H1 (cell line): ENCODE data around the gene ARF3. TPM values are rescaled to one million over a fixed set of nuclear protein-coding genes. Genes with fewer than 3 reads are reported as not detected.

Experiments used
- ATF2 ChIP-seq: IDR thresholded peaks from 2 replicates; pipeline ENCODE4 v1.6.1; 2012; ENCODE audit warnings: low read length, inconsistent platforms
- ATF3 ChIP-seq: IDR thresholded peaks from 2 replicates; pipeline ENCODE4 v1.6.1; 2011; ENCODE audit warnings: low read depth, mild to moderate bottlenecking, low read length; ENCODE audit not compliant: insufficient read depth
- CBX5 ChIP-seq: fragments of 300-800, 300-1000 bp; sonication (generic); IDR thresholded peaks from 2 replicates; pipeline ENCODE4 v1.7.1; 2016; ENCODE audit warnings: antibody characterized with exemption, low read length, low read depth
- CBX8 ChIP-seq: fragments of 300-800, 300-1000 bp; sonication (generic); IDR thresholded peaks from 2 replicates; pipeline ENCODE4 v1.7.1; 2016; ENCODE audit warnings: low read depth, low read length, borderline replicate concordance
- CHD1 ChIP-seq: IDR thresholded peaks from 2 replicates; pipeline ENCODE4 v1.6.1; 2012; ENCODE audit warnings: low read depth, low read length, improper control_type of control experiment
- CREB1 ChIP-seq: IDR thresholded peaks from 2 replicates; pipeline ENCODE4 v1.6.1; 2012; ENCODE audit warnings: inconsistent platforms
- CTCF ChIP-seq, 3 experiments: IDR thresholded peaks; 1 replicate in 2 of 3; 2 replicates in 1 of 3; pipeline versions ENCODE4 v1.5.1 to v1.6.1; 2011; ENCODE audit warnings: low read length in 3 of 3, mild to moderate bottlenecking in 3 of 3, inconsistent platforms in 2 of 3, low read depth in 1 of 3, moderate library complexity in 1 of 3; ENCODE audit not compliant: insufficient read depth in 1 of 3; ENCODE audit errors: control extremely low read depth in 1 of 3
- EP300 ChIP-seq, 2 experiments: IDR thresholded peaks; 1 replicate in 1 of 2; 2 replicates in 1 of 2; pipeline ENCODE4 v1.6.1; 2011 to 2012; ENCODE audit warnings: low read depth in 2 of 2, low read length in 2 of 2, mild to moderate bottlenecking in 2 of 2, borderline replicate concordance in 1 of 2, inconsistent platforms in 1 of 2, moderate library complexity in 1 of 2
- GABPA ChIP-seq: IDR thresholded peaks from 2 replicates; pipeline ENCODE4 v1.6.1; 2011; ENCODE audit warnings: mild to moderate bottlenecking, low read length, moderate library complexity, borderline replicate concordance; ENCODE audit not compliant: insufficient read depth
- JUN ChIP-seq: IDR thresholded peaks from 2 replicates; pipeline ENCODE4 v1.6.1; 2011; ENCODE audit warnings: low read depth, mild to moderate bottlenecking, improper control_type of control experiment, low read length
- KDM1A ChIP-seq: fragments of 200-600, 300-600 bp; sonication (generic); IDR thresholded peaks from 2 replicates; pipeline ENCODE4 v1.7.1; 2016; ENCODE audit warnings: mild to moderate bottlenecking, low read length, borderline replicate concordance
- NRF1 ChIP-seq: IDR thresholded peaks from 2 replicates; pipeline ENCODE4 v1.6.1; 2011; ENCODE audit warnings: mild to moderate bottlenecking, low read depth, low read length, improper control_type of control experiment
- POLR2A ChIP-seq, 2 experiments: IDR thresholded peaks; 1 replicate in 1 of 2; 2 replicates in 1 of 2; pipeline ENCODE4 v1.6.1; 2011; ENCODE audit warnings: low read depth in 2 of 2, low read length in 2 of 2, mild to moderate bottlenecking in 2 of 2; ENCODE audit errors: control extremely low read depth in 1 of 2
- POLR2AphosphoS5 ChIP-seq: IDR thresholded peaks from 2 replicates; pipeline ENCODE4 v1.6.1; 2011; ENCODE audit warnings: low read depth, low read length
- SIN3A ChIP-seq, 2 experiments: IDR thresholded peaks in 1 of 2; conservative IDR thresholded peaks in 1 of 2; 2 replicates each; pipeline ENCODE4 v1.6.1; 2011 to 2012; ENCODE audit warnings: low read length in 2 of 2, improper control_type of control experiment in 1 of 2, low read depth in 1 of 2, mild to moderate bottlenecking in 1 of 2
- SIX5 ChIP-seq: IDR thresholded peaks from 2 replicates; pipeline ENCODE4 v1.6.1; 2011; ENCODE audit warnings: mild to moderate bottlenecking, low read depth, low read length
- SP1 ChIP-seq: IDR thresholded peaks from 2 replicates; pipeline ENCODE4 v1.6.1; 2011; ENCODE audit warnings: low read depth, low read length
- TBP ChIP-seq: IDR thresholded peaks from 2 replicates; pipeline ENCODE4 v1.6.1; 2011; ENCODE audit warnings: low read depth, low read length, improper control_type of control experiment
- polyA plus RNA-seq, 7 experiments: library from polyadenylated mRNA; depleted of rRNA in 3 of 7; stranded (reverse) in 5 of 7; unstranded in 2 of 7; fragments of >200 nt in 5 of 7; fragments of 200-250 nt in 2 of 7; gene quantifications; 1 replicate in 5 of 7; 2 replicates in 1 of 7; 4 replicates in 1 of 7; pipeline versions ENCODE4 v1.2.1 to v1.2.3, GENCODE V29; 2011 to 2013; ENCODE audit warnings: missing spikeins in 2 of 7, mixed read lengths in 2 of 7
- total RNA-seq: library from RNA; stranded (reverse); fragmentation: NEBNext Ultra II Directional; extraction: Animal tissue kit (Norgen Biotek cat#: 25700); gene quantifications from 2 replicates; pipeline ENCODE4 v1.2.1, GENCODE V29; 2021

ARF3 gene
- total and polyA plus RNA-seq, 2 of the 8 experiments (the other 6 are each of a cell fraction or from before 2014, with no cell fraction given): 231 to 250 TPM

- TF ChIP-seq CBX8 (no peak), CHD1 (no peak), CREB1 (peak; percentile 49; the same call in 1 of the 2 replicates), JUN (no peak), POLR2A (IDR thresholded peaks at IDR 0.05; ENCODE audit: control extremely low read depth in 1 of 2, low read depth in 2 of 2, low read length in 2 of 2) (peak; percentile 56 to 60; a peak in 2 of 3 replicates), SIX5 (0 out of 2 replicates have a peak, but pooled peaks have one; percentile 5), SP1 (peak; percentile 16; the same call in 1 of the 2 replicates), ATF2 (no peak; the same call in 1 of the 2 replicates), CBX5 (no peak), EP300 (IDR thresholded peaks at IDR 0.05; ENCODE audit: borderline replicate concordance in 1 of 2, low read depth in 2 of 2, low read length in 2 of 2) (peak in 1 of 2 experiments; percentile 58; a peak in 1 of 3 replicates), TBP (peak; percentile 60), GABPA (no peak; the same call in 1 of the 2 replicates), KDM1A (no peak), CTCF (IDR thresholded peaks at IDR 0.05; ENCODE audit: control extremely low read depth in 1 of 3, insufficient read depth in 1 of 3, low read depth in 1 of 3, low read length in 3 of 3) (no peak), POLR2AphosphoS5 (peak; percentile 53), SIN3A (conservative IDR thresholded peaks at IDR 0.05 in 1 of 2, IDR thresholded peaks at IDR 0.05 in 1 of 2; ENCODE audit: low read depth in 1 of 2, low read length in 2 of 2) (peak in 1 of 2 experiments; percentile 79; a peak in 1 of 4 replicates), NRF1 (no peak), ATF3 (no peak)
Observed at GRCh38 chr12:48957141-48958048, at the start of gene ARF3 (continued).
